H1 (cell line): ENCODE data around the gene LTA. TPM values are rescaled to one million over a fixed set of nuclear protein-coding genes. Genes with fewer than 3 reads are reported as not detected.

Source experiments
- CTCF ChIA-PET: fragments of 300-600 bp; sonication (Branson Sonifier 250); formaldehyde crosslinking; loops from one replicate; lab custom pipeline; 2021; ENCODE audit not compliant: partially characterized antibody; lab: Charles Lee
- POLR2A ChIA-PET: fragments of 300-600 bp; sonication (Branson Sonifier 250); formaldehyde crosslinking; loops from one replicate; lab custom pipeline; 2021; ENCODE audit warnings: inconsistent platforms; ENCODE audit not compliant: partially characterized antibody; lab: Charles Lee
- DNase-seq, 2 experiments: peaks; one replicate each; pipeline versions ENCODE4 v3.0.0 to v3.0.0-alpha.2; 2010 to 2022; ENCODE audit warnings: low spot score in 2 of 2, low read depth in 1 of 2, mixed read lengths in 1 of 2
- FAIRE-seq: peaks from 2 replicates; lab custom pipeline; 2011; peaks lifted over from hg19 to GRCh38; lab: Jason Lieb, UNC
- H2AFZ ChIP-seq: 2 replicates; pipeline ENCODE4 v1.8.1; 2012; ENCODE audit warnings: low read length, inconsistent platforms
- H2AK5ac ChIP-seq: 2 replicates; pipeline ENCODE4 v1.6.1; 2013; ENCODE audit warnings: low read depth, low read length
- H2BK120ac ChIP-seq: replicated peaks from 2 replicates; pipeline ENCODE3; 2013; ENCODE audit warnings: low read depth, low read length, inconsistent platforms
- H2BK12ac ChIP-seq: 2 replicates; pipeline ENCODE4 v1.6.1; 2013; ENCODE audit warnings: low read depth, low read length
- H2BK15ac ChIP-seq: 2 replicates; pipeline ENCODE4 v1.6.1; 2013; ENCODE audit warnings: low read length
- H2BK20ac ChIP-seq: 2 replicates; pipeline ENCODE4 v1.6.1; 2013; ENCODE audit warnings: low read length
- H2BK5ac ChIP-seq: 2 replicates; pipeline ENCODE4 v1.6.1; 2013; ENCODE audit warnings: low read depth, low read length
- H3K14ac ChIP-seq: 2 replicates; pipeline ENCODE4 v1.6.1; 2013; ENCODE audit warnings: inconsistent platforms; ENCODE audit not compliant: insufficient read length
- H3K18ac ChIP-seq: 2 replicates; pipeline ENCODE4 v1.6.1; 2013; ENCODE audit warnings: low read length; ENCODE audit errors: extremely low read depth
- H3K23ac ChIP-seq: 2 replicates; pipeline ENCODE4 v1.6.1; 2013; ENCODE audit warnings: inconsistent platforms; ENCODE audit not compliant: insufficient read length
- H3K23me2 ChIP-seq: 2 replicates; pipeline ENCODE4 v1.6.1; 2013; ENCODE audit warnings: low read depth, low read length
- H3K27ac ChIP-seq: 2 replicates; pipeline ENCODE4 v1.6.1; 2011; ENCODE audit warnings: low read depth, low read length, inconsistent platforms
- H3K27me3 ChIP-seq, 4 experiments: replicated peaks in 1 of 4; 1 replicate in 1 of 4; 2 replicates in 3 of 4; pipeline versions ENCODE4 v1.6.1 to v1.8.1; 2011 to 2013; ENCODE audit warnings: low read length in 3 of 4, mild to moderate bottlenecking in 3 of 4, inconsistent platforms in 2 of 4, mixed read lengths in 2 of 4, moderate library complexity in 1 of 4; ENCODE audit not compliant: control insufficient read depth in 3 of 4, insufficient read depth in 3 of 4; ENCODE audit errors: extremely low read depth in 1 of 4
- H3K36me3 ChIP-seq, 4 experiments: 2 replicates each; pipeline versions ENCODE4 v1.6.1 to v1.8.1; 2011 to 2013; ENCODE audit warnings: mild to moderate bottlenecking in 4 of 4, low read length in 3 of 4, moderate library complexity in 2 of 4, control low read depth in 1 of 4, inconsistent platforms in 1 of 4; ENCODE audit not compliant: insufficient read depth in 4 of 4, control insufficient read depth in 2 of 4
- H3K4ac ChIP-seq: replicated peaks from 2 replicates; pipeline ENCODE3; 2013; ENCODE audit warnings: low read length, low read depth, mixed read lengths, inconsistent platforms; ENCODE audit not compliant: insufficient read length
- H3K4me1 ChIP-seq, 4 experiments: replicated peaks in 1 of 4; 1 replicate in 1 of 4; 2 replicates in 3 of 4; pipeline versions ENCODE4 v1.6.1 to v1.8.1; 2011 to 2013; ENCODE audit warnings: low read length in 3 of 4, inconsistent platforms in 2 of 4, mixed read lengths in 1 of 4; ENCODE audit not compliant: insufficient read depth in 4 of 4, control insufficient read depth in 3 of 4
- H3K4me2 ChIP-seq, 2 experiments: 2 replicates each; pipeline versions ENCODE4 v1.6.1 to v1.8.1; 2011 to 2013; ENCODE audit warnings: low read depth in 2 of 2, low read length in 2 of 2, control low read depth in 1 of 2, inconsistent platforms in 1 of 2, mild to moderate bottlenecking in 1 of 2; ENCODE audit not compliant: insufficient read depth in 1 of 2
- H3K4me3 ChIP-seq, 4 experiments: fragments of 200-600, 300-600 bp in 1 of 4; sonication (generic), shearing (Covaris generic), sonication (Bioruptor Twin) in 1 of 4; 2 replicates each; pipeline versions ENCODE4 v1.5.1 to v1.8.1; 2011 to 2016; ENCODE audit warnings: low read length in 4 of 4, low read depth in 3 of 4, control low read depth in 2 of 4, inconsistent platforms in 2 of 4, mild to moderate bottlenecking in 2 of 4, mixed read lengths in 1 of 4, moderate library complexity in 1 of 4; ENCODE audit not compliant: insufficient read depth in 2 of 4; ENCODE audit errors: extremely low read depth in 1 of 4
- H3K56ac ChIP-seq: replicated peaks from 2 replicates; pipeline ENCODE3; 2013; ENCODE audit warnings: low read depth, mild to moderate bottlenecking, mixed read lengths, low read length, inconsistent platforms; ENCODE audit not compliant: insufficient read length
- H3K79me1 ChIP-seq: 2 replicates; pipeline ENCODE4 v1.6.1; 2013; ENCODE audit warnings: low read depth, low read length, control low read depth
- H3K79me2 ChIP-seq, 2 experiments: 2 replicates each; pipeline versions ENCODE4 v1.6.1 to v1.8.1; 2012 to 2013; ENCODE audit warnings: low read length in 2 of 2, mild to moderate bottlenecking in 2 of 2, inconsistent platforms in 1 of 2; ENCODE audit not compliant: insufficient read depth in 2 of 2, control insufficient read depth in 1 of 2
- H3K9ac ChIP-seq, 4 experiments: replicated peaks in 1 of 4; 1 replicate in 1 of 4; 2 replicates in 3 of 4; pipeline versions ENCODE4 v1.6.1 to v1.8.1; 2011 to 2013; ENCODE audit warnings: low read depth in 3 of 4, low read length in 3 of 4, control low read depth in 2 of 4, mild to moderate bottlenecking in 2 of 4, moderate library complexity in 2 of 4, inconsistent platforms in 1 of 4; ENCODE audit errors: extremely low read depth in 1 of 4
- H3K9me3 ChIP-seq, 2 experiments: 2 replicates each; pipeline versions ENCODE4 v1.6.1 to v1.8.1; 2012 to 2013; ENCODE audit warnings: mild to moderate bottlenecking in 2 of 2, moderate library complexity in 2 of 2, control low read depth in 1 of 2, inconsistent platforms in 1 of 2, low read depth in 1 of 2, low read length in 1 of 2, mixed read lengths in 1 of 2; ENCODE audit not compliant: insufficient read depth in 2 of 2
- H4K20me1 ChIP-seq, 2 experiments: replicated peaks in 1 of 2; 2 replicates each; pipeline versions ENCODE3 to v1.8.1; 2011 to 2013; ENCODE audit warnings: inconsistent platforms in 2 of 2, low read length in 2 of 2, mild to moderate bottlenecking in 1 of 2; ENCODE audit not compliant: insufficient read depth in 2 of 2, control insufficient read depth in 1 of 2
- H4K5ac ChIP-seq: 2 replicates; pipeline ENCODE4 v1.6.1; 2013; ENCODE audit warnings: low read length, low read depth, mixed read lengths, inconsistent platforms; ENCODE audit not compliant: insufficient read length
- H4K8ac ChIP-seq: 2 replicates; pipeline ENCODE4 v1.8.0; 2013; ENCODE audit warnings: mild to moderate bottlenecking, moderate library complexity, low read length, inconsistent platforms; ENCODE audit not compliant: insufficient read depth; ENCODE audit errors: extremely low read depth
- H4K91ac ChIP-seq: replicated peaks from 2 replicates; pipeline ENCODE3; 2013; ENCODE audit warnings: low read length, mixed read lengths, inconsistent platforms; ENCODE audit not compliant: insufficient read length
- EGR1 ChIP-seq: IDR thresholded peaks from 2 replicates; pipeline ENCODE4 v1.6.1; 2011; ENCODE audit warnings: low read depth, low read length, borderline replicate concordance
- RXRA ChIP-seq: IDR thresholded peaks from 2 replicates; pipeline ENCODE4 v1.6.1; 2011; ENCODE audit warnings: low read depth, mild to moderate bottlenecking, low read length, moderate library complexity; ENCODE audit not compliant: insufficient read depth
- WGBS, 2 experiments: shearing (Covaris generic) in 1 of 2; methylation state at CpG; one replicate each; pipeline versions ENCODE4 v1.1.6 to v1.1.7; 2013 to 2015; ENCODE audit warnings: low lambda C conversion rate in 2 of 2, mixed read lengths in 2 of 2, inconsistent platforms in 1 of 2, low coverage in 1 of 2, missing lambda C conversion rate in 1 of 2; ENCODE audit not compliant: insufficient replicate concordance in 2 of 2, insufficient coverage in 1 of 2, insufficient read length in 1 of 2; ENCODE audit errors: extremely low coverage in 1 of 2, missing lambda C conversion rate in 1 of 2; 5-methylcytosine and 5-hydroxymethylcytosine counted together
- polyA plus RNA-seq, 7 experiments: library from polyadenylated mRNA; depleted of rRNA in 3 of 7; stranded (reverse) in 5 of 7; unstranded in 2 of 7; fragments of >200 nt in 5 of 7; fragments of 200-250 nt in 2 of 7; gene quantifications; 1 replicate in 5 of 7; 2 replicates in 1 of 7; 4 replicates in 1 of 7; pipeline versions ENCODE4 v1.2.1 to v1.2.3, GENCODE V29; 2011 to 2013; ENCODE audit warnings: missing spikeins in 2 of 7, mixed read lengths in 2 of 7
- total RNA-seq: library from RNA; stranded (reverse); fragmentation: NEBNext Ultra II Directional; extraction: Animal tissue kit (Norgen Biotek cat#: 25700); gene quantifications from 2 replicates; pipeline ENCODE4 v1.2.1, GENCODE V29; 2021

LTA gene
- total and polyA plus RNA-seq, 2 of the 8 experiments (the other 6 are each of a cell fraction or from before 2014, with no cell fraction given), result not detected

DNA sequence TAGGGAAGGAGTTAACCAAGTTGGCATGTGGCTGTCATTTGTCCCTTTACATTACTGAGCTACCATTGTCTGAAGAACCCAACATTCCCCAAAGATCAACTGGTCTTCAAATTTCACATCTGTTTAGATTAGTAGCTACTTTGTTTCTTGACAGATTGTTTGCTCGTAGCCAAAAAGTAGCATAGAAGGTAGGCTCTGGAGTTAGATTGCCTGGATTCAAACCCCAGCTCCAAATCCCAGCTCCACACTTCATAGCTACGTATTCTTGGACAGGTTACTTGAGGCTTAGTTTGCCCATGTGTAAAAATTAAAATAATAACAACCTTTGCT is 23.6 kb upstream of the LTA start:
- Histone ChIP-seq H4K8ac (no peak overlapping the region), H3K18ac (no peak overlapping the region), H2AK5ac (no peak overlapping the region), H3K9ac (no peak overlapping the region), H3K4ac (no peak overlapping the region), H4K91ac (no peak overlapping the region), H3K4me3 (peak overlapping the region in 1 of 4 experiments; percentile 70; a peak in 1 of 8 replicates), H3K36me3 (peaks cover 0 to 4% (median 3%) of the 10 kb centered on the region in 4 experiments; a peak in 4 of 8 replicates), H2BK20ac (no peak overlapping the region), H3K14ac (no peak overlapping the region), H2BK120ac (no peak overlapping the region), H3K79me1 (no peaks in the 10 kb centered on the region; the same call in 1 of the 2 replicates), H4K5ac (no peak overlapping the region), H2BK12ac (no peak overlapping the region), H3K4me1 (peaks cover 0 to 8% (median 5%) of the 10 kb centered on the region in 4 experiments; a peak in 5 of 7 replicates), H2AFZ (no peak overlapping the region), H3K4me2 (peak overlapping the region in 1 of 2 experiments; percentile 32; a peak in 1 of 4 replicates), H3K27me3 (no peaks in the 10 kb centered on the region), H3K23me2 (peaks cover 2% of the 10 kb centered on the region; the same call in 1 of the 2 replicates), H4K20me1 (no peaks in the 10 kb centered on the region), H3K27ac (no peak overlapping the region), H2BK5ac (no peak overlapping the region), H3K79me2 (peaks cover 0 to 9% of the 10 kb centered on the region in 2 experiments; a peak in 1 of 4 replicates), H3K23ac (no peak overlapping the region), H3K56ac (no peak overlapping the region), H2BK15ac (no peak overlapping the region), H3K9me3 (no peaks in the 10 kb centered on the region)
- TF ChIP-seq RXRA (no peak), EGR1 (no peak)
- CTCF ChIA-PET, result interaction anchor here (0.8 to 24.7 kb wide), 7 partner anchors 16 to 175 kb away, joined by 3 to 613 read pairs (median 3); partner anchors contain the start of genes LST1, LTB, MPIG6B and NCR3
- DNase-seq, result no peak
- WGBS, 2 experiments, result 84% methylated on average over 2 of the region's 2 CpGs; no CpG with 5 or more reads in 1 of the 2 experiments
- POLR2A ChIA-PET, result interaction anchor here (0.6 to 18.4 kb wide), 13 partner anchors 8 to 121 kb away, joined by 3 to 428 read pairs (median 4); partner anchors contain the start of genes BAG6, C6orf47, LY6G5B and MCCD1
- no peak for FAIRE-seq
